Stimulated activated CD4-positive, alpha-beta T cell treated with anti-CD3 and anti-CD28 coated beads, Interleukin-2, amount 100 ng/mL, for 24 hours (primary cell): Measurements from ENCODE around the gene DBI.
A peak's percentile ranks its signal among the peaks of the same experiment; 100 is the strongest.
"Not testable (repeated sequence)": the region's sequence is repeated elsewhere in the genome, so short reads cannot be mapped to it uniquely, and the experiment has no call there.

Experiments
- DNase-seq, 2 donors: peaks; one replicate each; pipeline ENCODE4 v3.0.0-alpha.2; 2020

The DBI gene

DNA sequence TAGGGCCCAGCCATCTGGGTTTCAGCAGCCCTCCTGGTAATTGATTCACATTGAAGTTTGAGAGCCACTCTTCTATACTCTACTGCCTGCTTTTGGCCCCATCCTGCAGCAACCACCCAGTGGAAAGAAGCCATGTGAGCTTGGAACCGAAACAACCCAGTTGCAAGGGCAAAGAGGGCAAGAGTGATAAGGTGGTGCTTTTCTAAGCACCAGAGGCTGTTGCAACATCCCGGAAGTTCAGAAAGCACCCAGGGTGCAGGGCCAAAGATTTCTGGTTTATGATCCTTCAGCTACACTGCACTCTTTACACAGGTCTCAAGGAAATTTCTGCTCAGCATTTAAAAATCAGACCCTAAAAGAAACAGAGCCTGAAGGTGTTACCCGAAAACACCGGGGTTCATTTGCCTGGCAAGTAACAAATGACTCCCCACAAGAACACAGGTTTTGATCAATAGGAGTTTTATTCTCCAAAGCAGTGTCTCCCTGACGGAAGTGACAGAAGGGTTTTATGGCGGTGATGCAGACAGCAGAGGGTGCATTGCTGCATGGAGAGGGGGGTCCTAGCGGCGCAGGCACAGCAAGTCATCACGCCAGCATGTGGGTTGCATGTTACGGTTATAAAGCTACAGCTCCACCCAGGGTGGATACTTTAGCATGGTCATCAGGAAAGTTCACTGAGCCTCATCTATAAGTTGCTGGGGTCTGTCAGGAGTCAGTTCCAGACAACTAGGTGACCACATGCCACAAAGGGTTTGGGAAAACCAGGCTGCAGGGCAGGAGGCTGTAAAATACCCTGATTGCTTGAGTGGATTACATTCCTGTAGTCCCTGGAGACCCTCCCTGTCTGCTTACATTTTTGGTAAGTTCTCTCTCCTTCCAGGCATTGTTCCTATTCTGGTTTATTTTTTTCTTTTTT lies 36.1 kb downstream of the DBI start:
- DNase-seq = no peak

DNA sequence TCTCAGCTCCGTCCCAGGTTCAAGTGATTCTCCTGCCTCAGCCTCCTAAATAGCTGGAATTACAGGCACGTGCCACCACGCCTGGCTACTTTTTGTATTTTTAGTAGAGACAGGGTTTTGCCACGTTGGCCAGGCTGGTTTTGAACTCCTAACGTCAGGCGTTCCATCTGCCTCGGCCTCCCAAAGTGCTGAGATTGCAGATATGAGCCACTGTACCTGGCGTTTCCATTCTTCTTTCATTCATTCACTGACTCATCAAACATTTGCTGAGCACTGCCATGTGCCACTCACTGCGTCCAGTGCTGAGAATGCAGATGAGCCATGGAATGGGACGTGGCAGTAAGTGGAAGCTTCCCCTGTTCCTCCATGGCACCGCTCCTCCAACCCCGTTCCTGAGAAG lies 36.8 kb downstream of the DBI start:
- DNase-seq = not testable (repeated sequence)

DNA sequence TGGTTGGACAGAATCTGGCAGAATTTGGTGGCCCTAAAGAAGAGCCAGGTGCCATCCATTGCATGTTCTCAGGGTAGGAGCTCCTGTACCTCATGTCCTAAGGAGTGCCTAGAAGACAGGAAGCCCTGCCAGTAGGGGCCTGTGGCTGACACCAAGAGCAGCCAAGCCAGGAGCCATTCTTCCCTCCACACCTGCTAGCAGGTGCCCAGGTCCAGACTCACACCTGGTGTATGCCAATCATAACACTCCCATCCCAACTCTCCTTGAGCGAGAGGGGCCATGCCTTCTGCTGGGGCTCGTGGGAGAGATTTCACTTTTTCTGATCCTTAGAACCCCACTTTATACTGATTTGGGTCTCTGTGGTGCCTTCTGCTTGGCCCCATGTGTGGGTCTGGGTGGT lies 38.4 kb downstream of the DBI start:
- DNase-seq = no peak

DNA sequence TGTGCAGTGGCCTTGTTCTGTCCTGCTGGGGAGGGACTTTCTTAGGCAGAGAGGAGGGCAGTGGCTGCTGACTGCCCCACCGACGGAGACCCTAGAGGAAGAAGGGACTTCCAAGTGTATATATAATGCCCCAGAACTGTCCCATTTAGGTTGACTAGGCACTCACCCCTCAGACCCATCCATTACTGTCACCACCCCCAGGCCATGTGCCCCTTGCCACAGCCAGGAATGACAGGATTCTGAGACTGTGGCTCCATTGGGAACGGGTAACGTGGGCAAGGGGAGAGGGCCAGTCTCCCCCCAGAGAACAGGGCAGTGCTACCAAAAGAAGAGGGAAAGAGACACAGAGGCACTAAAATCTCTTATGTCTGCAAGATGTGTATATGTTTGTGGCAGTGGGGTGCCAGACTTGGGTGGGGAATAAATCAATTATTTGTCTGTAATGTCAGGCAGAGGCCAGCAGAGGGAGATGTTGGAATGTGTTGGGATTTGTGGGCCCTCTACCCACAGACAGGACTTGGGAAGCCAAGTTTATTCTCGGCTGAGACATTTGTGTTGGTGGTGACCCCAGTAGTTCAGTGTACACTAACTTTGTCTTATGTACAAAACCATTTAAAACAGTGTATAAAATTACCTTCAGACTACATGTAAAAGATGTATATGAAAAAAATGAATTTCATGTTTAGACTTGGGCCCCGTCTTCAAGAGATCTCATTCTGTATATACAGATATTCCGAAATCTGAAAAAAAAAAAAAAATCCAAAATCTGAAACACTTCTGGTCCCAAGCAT lies 40.8 kb downstream of the DBI start:
- DNase-seq = peak; percentile 15 to 28

DNA sequence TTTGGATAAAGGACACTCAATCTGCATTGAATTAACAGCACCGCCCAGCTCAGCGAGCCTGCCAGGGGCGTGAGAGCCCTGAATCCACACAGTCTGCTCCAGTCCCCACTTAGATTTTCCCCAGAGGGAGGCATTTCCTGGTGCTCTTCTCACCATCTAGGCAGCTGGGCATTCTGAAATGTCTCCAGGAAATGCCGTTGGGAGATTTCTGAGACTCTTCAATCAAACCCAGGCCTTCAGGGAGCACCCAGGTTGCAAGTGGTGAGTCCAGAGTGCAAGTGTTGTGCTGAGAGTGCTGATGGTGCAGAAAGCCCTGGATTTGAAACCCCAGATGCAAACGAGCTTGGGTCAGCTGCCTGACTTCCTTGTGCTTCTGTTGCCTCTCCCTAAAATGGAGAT lies 41.4 kb downstream of the DBI start:
- DNase-seq = no peak

DNA sequence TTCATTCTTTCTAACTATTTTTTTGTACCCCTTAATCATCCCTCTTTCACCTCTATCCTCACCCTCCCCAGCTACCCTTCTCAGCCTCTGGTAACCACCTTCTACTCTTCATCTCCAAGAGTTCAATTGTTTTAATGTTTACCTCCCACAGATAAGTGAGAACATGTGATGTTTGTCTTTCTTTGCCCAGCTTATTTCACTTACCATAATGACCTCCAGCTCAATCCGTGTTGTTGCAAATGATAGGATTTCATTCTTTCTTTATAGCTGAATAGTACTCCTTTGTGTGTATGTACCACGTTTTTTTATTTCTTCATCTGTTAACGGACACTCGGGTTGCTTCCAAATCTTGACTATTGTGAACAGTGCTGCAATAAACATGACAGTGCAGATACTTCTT lies 42.7 kb downstream of the DBI start:
- no peak for DNase-seq

DNA sequence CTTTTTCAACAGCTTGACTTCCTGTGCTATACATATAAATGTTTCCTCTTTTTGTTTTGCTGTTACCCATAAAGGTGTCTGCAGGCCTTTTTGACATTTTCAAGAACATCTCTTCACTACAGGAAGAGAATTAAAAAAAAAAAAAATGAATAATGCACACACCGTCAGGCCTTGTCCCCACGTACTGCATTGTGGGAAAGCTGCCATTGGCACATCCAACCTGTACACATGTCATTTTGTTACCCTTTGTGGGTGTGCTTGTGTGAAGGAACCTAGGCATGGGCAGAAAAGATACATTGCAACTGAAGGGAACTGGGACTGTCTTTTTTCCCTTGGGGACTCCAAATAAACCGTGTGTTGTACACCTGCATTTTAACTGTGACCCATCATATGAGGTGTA lies 48.1 kb downstream of the DBI start:
- no peak for DNase-seq

DNA sequence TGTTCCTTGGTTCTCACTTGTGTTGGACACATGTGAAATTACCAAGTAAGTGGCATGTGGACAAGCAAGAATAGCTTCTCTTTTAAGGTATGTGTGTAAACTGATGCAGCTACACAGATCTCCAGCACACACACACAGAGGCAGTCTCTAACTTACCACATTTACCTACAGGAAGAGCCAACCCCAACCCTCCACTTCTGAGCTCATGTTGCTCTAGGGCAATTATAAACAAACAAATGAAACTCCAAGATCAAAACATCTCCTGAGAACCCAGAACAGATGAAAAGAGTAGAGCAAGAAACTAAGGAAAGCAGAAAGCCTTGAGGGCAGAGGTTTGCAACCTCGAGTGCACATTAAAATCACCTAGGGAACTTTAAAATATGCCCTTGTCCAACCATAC lies 48.9 kb downstream of the DBI start:
- DNase-seq = no peak

DNA sequence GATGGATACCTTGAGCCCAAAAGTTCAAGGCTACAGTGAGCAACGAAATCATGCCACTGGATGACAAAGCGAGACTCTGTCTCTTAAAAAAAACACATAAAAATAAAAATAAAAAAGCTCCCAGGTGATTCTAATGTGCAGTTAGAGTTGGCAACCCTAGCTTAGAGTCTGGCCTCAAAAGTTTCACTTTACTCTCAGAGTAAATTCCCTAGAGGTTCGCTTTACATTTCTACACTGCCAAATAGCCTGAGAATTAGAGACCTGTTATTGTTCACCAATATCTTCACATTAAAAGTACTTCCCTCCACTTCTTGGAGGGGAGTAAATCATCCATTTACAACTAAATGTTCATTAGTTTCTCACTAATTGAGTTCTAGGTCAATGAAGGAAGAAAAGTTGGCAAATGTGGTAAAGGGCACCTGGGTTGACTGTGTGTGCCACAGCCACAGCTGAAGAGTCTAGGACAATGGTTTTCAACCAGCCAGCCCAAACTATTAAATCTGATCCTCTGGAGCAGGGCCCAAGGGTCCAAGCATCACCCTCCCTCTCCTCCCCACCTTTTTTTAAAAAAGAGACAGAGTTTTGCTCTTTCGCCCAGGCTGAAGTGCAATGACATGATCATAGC lies 49.6 kb downstream of the DBI start:
- no peak for DNase-seq

DNA sequence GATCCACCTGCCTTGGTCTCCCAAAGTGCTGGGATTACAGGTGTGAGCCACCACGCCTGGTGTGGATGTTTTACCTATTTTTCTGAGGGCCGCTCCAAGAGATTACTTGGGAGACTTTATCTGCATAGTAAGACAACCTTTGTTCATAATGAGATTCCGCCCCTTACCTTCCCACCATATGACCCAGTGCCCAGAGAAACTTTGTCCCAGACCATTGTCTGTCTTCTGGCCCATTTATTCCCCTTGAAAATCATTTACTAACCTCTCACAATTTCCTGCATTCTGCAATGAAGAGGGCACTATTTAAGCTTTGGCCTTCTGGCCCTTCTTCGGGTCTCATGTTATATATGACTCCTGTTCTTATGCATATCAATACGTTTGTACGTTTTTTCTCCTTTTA lies 51.1 kb downstream of the DBI start:
- no peak for DNase-seq

DNA sequence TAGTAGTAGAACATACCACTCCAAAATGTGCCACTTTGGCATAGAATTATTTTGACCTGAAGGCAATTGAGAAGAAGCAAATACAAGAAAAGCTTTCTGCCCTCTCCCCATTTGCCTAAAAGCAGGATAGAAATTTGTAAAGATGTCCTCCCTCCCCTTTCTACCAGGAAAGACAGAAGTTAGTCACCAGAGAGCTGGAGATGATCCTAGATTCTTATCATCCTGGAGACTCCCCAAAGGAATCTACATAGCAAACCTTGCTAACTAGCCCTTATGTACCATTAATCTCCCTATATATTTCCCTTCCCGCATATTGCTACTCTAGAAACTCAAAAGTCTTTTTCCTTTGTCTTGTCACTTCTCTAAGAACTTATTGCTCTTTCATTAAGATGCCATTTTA lies 52.3 kb downstream of the DBI start:
- DNase-seq = no peak

DNA sequence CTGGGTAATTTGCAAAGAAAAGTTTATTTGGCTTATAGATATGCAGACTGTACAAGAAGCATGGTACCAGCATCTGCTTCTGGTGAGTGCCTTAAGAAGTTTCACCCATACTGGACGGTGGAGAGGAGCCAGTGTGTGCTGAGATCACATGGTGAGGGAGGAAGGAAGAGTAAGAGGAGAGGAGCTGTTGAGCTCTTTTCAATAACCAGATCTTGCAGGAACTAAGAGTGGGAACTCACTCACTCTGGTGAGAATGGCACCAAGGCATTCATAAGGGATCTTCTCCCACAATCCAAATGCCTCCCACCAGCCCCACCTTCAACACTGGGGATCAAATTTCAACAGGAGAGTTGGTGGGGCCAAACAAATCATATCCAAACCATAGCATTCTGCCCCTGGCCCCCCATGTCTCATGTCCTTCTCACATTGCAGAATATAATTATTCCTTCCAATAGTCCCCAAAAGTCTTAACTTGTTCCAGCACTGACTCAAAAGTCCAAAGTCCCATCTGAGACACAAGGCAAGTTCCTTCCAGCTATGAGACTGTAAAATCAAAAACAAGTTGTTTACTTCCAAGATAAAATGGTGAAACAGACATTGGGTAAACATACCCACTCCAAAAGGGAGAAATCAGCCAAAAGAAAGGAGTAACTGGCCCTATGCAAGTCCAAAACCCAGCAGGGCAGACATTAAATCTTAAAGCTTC lies 53.2 kb downstream of the DBI start:
- DNase-seq = no peak

DNA sequence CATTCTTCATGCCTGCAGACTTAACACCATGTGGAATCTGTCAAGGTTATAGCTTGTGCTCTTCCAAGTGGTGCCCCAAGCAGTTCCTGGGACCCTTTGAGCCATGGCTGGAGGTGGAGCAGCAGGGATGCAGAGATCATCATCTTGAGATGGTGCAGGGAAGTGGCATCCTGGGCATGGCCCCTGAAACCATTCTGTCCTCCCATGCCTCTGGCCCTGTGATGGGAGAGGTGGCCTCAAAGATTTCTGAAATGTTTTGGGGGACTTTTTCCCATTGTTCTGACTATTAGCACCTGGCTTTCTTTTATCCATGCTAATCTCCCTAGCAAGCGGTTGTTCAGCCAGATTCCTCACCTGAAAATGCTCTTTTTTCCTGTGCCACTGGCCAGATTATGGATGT lies 54.5 kb downstream of the DBI start:
- DNase-seq = no peak

DNA sequence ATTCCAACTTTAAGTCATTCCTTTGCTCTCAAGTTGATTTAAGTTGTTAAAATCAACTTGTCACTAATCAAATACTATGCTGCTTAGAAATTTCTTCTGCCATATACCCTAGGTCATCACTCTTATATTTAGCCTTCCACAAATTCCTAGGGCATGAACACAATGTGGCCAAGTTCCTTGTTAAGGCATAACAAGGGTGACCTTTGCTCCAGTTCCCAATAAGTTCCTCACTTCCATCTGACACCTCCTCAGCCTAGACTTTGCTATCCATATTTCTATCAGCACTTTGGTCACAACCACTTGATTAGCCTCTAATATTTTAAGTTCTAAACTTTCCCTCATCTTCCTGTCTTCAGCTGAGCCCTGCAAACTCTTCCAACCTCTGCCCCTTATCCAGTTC lies 55.0 kb downstream of the DBI start:
- DNase-seq = no peak
